Gastroesophageal sphincter (tissue), 4 donors: ENCODE data around the gene DCANP1. TPM values are rescaled to one million over a fixed set of nuclear protein-coding genes. Genes with fewer than 3 reads are reported as not detected.

Source experiments
- ATAC-seq: fragments of 150-250 bp; one replicate; pipeline ENCODE4 v1.9.1; 2016; ENCODE audit warnings: mild to moderate bottlenecking, moderate library complexity
- H3K27ac ChIP-seq, 4 donors: fragments of 200-600 bp; sonication (generic) in 3 of 4; 1 replicate in 3 of 4; 2 replicates in 1 of 4; pipeline ENCODE4 v1.5.1; 2016 to 2019
- H3K27me3 ChIP-seq: fragments of 200-600 bp; sonication (generic); one replicate; pipeline ENCODE4 v1.5.1; 2019
- H3K36me3 ChIP-seq, 2 donors: fragments of 200-600 bp; sonication (generic); one replicate each; pipeline ENCODE4 v1.5.1; 2019; ENCODE audit warnings: control low read depth in 1 of 2
- H3K4me1 ChIP-seq, 3 donors: fragments of 200-600 bp; sonication (generic); 1 replicate in 2 of 3; 2 replicates in 1 of 3; pipeline ENCODE4 v1.5.1; 2016 to 2019; ENCODE audit warnings: control low read depth in 2 of 3
- H3K4me3 ChIP-seq, 2 donors: fragments of 200-600 bp; sonication (generic); one replicate each; pipeline ENCODE4 v1.5.1; 2019; ENCODE audit warnings: mild to moderate bottlenecking in 1 of 2, moderate library complexity in 1 of 2
- H3K9me3 ChIP-seq, 3 donors: fragments of 200-600 bp; sonication (generic); one replicate each; pipeline ENCODE4 v1.5.1; 2017 to 2019; ENCODE audit warnings: control low read depth in 2 of 3
- CTCF ChIP-seq, 4 experiments: fragments of 200-600 bp in 2 of 4; fragments of 450-650 bp in 2 of 4; sonication (generic) in 1 of 4; IDR thresholded peaks; one replicate each; pipeline ENCODE4 v1.5.1; 2017 to 2019; ENCODE audit warnings: antibody characterized with exemption in 4 of 4, mild to moderate bottlenecking in 2 of 4, moderate library complexity in 2 of 4
- EP300 ChIP-seq: sonication (generic); formaldehyde crosslinking; IDR thresholded peaks from one replicate; pipeline ENCODE4 v1.6.1; 2017; ENCODE audit warnings: antibody characterized with exemption, mild to moderate bottlenecking
- POLR2A ChIP-seq, 2 donors: fragments of 450-650 bp; IDR thresholded peaks; one replicate each; pipeline ENCODE4 v1.6.1; 2017; ENCODE audit warnings: antibody characterized with exemption in 2 of 2, mild to moderate bottlenecking in 2 of 2, moderate library complexity in 1 of 2
- POLR2AphosphoS5 ChIP-seq: sonication (generic); formaldehyde crosslinking; IDR thresholded peaks from one replicate; pipeline ENCODE4 v1.6.1; 2017; ENCODE audit warnings: antibody characterized with exemption
- WGBS, 2 donors: methylation state at CpG; one replicate each; pipeline ENCODE4 v1.1.5; 2018; ENCODE audit warnings: low coverage in 1 of 2; 5-methylcytosine and 5-hydroxymethylcytosine counted together
- total RNA-seq, 4 donors: library from RNA; depleted of rRNA; stranded (reverse); fragments of >200 nt; gene quantifications; one replicate each; pipeline ENCODE4 v1.1.0, GENCODE V29; 2016

Gene DCANP1
- total RNA-seq, 4 donors from 2014 or later: not detected

DNA sequence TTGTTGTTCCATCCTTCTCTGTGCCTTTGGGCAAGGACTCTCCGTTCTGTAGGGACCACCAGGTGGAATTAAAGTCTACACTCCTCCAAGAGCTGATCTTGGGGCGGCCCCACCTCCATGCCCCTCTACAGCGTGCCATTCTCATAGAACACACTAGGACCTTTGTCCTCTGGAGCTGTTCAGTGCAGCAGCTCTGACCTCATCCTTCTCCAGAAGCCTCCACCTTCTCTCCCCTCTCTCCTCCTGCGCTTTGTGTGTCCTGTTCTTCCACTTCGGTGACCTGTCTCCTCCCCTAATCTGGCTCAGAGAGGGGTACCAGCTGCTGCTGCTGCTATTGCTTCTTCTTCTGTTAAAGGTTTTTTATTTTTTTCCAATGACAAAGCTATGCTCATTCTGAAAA, 46.3 kb downstream of the DCANP1 start:
- Histone ChIP-seq H3K27me3 (no peaks in the 10 kb centered on the region), H3K36me3 (no peaks in the 10 kb centered on the region), H3K4me3 (no peak overlapping the region), H3K27ac (no peak overlapping the region), H3K9me3 (no peaks in the 10 kb centered on the region), H3K4me1 (peaks cover 0 to 37% (median 8%) of the 10 kb centered on the region in 3 donors)
- 57 to 69% methylated on average over 5 of the region's 5 CpGs for WGBS, 2 donors
- ATAC-seq: no peak
- TF ChIP-seq POLR2A (IDR thresholded peaks at IDR 0.05) (no peak), CTCF (IDR thresholded peaks at IDR 0.05) (no peak), POLR2AphosphoS5 (no peak), EP300 (no peak)

- Histone ChIP-seq H3K4me1 (peaks cover 0 to 46% (median 14%) of the 10 kb centered on the region in 3 donors), H3K36me3 (no peaks in the 10 kb centered on the region), H3K27me3 (no peaks in the 10 kb centered on the region), H3K9me3 (no peaks in the 10 kb centered on the region), H3K4me3 (peak overlapping the region; percentile 72 to 96), H3K27ac (peak overlapping the region; percentile 77 to 92 (median 88))
- TF ChIP-seq POLR2A (IDR thresholded peaks at IDR 0.05) (no peak), CTCF (IDR thresholded peaks at IDR 0.05) (no peak), EP300 (no peak), POLR2AphosphoS5 (no peak)
- WGBS, 2 donors: 26 to 34% methylated on average over 12 to 14 of the region's 25 CpGs
- no peak for ATAC-seq
Measured at GRCh38 chr5:135399794-135400542, 47.2 kb downstream of the DCANP1 start.

GRCh38 chr5:135398855-135399793, 48.0 kb downstream of the DCANP1 start, which contains the start of gene MACROH2A1:
Gene MACROH2A1, minus strand, starts transcription at chr5:135399231. Its CDS starts 10,138 bp downstream, at chr5:135389093.
- ATAC-seq: peak; percentile 98
- Histone ChIP-seq H3K4me3 (peak within 1 kb of the TSS; percentile 72 to 96), H3K27me3 (no peaks in the 10 kb centered on the region), H3K36me3 (no peaks in the 10 kb centered on the region), H3K27ac (peak within 1 kb of the TSS; percentile 77 to 92 (median 88)), H3K4me1 (peaks cover 0 to 54% (median 17%) of the 10 kb centered on the region in 3 donors), H3K9me3 (no peaks in the 10 kb centered on the region)
- no peak for TF ChIP-seq EP300
- TF ChIP-seq CTCF (IDR thresholded peaks at IDR 0.05): peak in 3 of 4 experiments; percentile 25 to 30 (median 27)
- peak; percentile 93 to 94 for TF ChIP-seq POLR2A (IDR thresholded peaks at IDR 0.05)
- TF ChIP-seq POLR2AphosphoS5: peak; percentile 90
- WGBS, 2 donors: 3 to 7% methylated on average over 5 to 13 of the region's 109 CpGs

DNA sequence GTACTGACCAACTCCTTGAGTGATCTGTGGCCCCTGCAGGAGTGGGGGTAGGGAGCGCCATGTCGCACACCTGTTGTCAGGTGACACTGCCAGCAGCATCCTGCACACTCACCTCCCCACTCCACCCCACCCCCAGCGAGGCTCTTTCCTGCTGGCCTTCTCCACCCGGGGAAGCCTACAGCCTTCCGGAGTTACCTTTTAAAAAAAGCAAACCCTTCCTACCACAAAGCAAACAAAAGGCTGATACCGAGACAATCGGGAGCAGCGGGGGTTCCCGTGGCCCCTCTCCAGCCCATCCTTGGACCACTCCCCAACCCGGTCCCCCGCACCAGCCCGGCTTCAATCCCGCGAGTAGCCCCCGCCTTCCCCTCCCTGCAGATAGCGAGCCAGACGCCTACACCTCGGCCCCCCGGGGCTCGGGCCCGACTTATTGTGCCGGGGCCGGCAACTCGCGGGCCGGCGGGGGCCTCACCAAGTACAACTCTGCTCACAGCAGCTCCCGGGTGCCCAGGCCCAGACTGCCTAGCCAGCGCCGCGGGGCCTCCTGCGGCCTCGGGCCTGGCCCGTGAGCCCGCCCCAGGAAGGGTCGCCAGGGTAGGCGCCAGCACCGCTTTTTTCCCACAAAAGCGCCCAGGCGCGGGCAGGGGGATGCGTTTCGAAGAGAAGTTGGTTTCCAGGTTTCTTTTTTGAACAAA, 48.8 kb downstream of the DCANP1 start:
- Histone ChIP-seq H3K9me3 (no peaks in the 10 kb centered on the region), H3K27ac (peak overlapping the region; percentile 16 to 92 (median 88)), H3K4me1 (peaks cover 0 to 62% (median 19%) of the 10 kb centered on the region in 3 donors), H3K27me3 (no peaks in the 10 kb centered on the region), H3K36me3 (no peaks in the 10 kb centered on the region), H3K4me3 (peak overlapping the region; percentile 72 to 96)
- peak; percentile 26 for ATAC-seq
- TF ChIP-seq EP300: no peak
- no peak for TF ChIP-seq CTCF (IDR thresholded peaks at IDR 0.05)
- TF ChIP-seq POLR2A (IDR thresholded peaks at IDR 0.05): no peak
- no peak for TF ChIP-seq POLR2AphosphoS5
- WGBS, 2 donors: 0% methylated on average over 3 to 5 of the region's 43 CpGs
